ENCODE measurements around the gene RELN. TPM values are rescaled to one million over a fixed set of nuclear protein-coding genes. Genes with fewer than 3 reads are reported as not detected.
A peak's percentile ranks its signal among the peaks of the same experiment; 100 is the strongest.
"Not testable (repeated sequence)": the region's sequence is repeated elsewhere in the genome, so short reads cannot be mapped to it uniquely, and the experiment has no call there.

Gene RELN
- total and polyA plus RNA-seq, 2 donors (not counting 1 experiment from before 2014, with no cell fraction given), result 0.33 to 31.8 TPM

DNA sequence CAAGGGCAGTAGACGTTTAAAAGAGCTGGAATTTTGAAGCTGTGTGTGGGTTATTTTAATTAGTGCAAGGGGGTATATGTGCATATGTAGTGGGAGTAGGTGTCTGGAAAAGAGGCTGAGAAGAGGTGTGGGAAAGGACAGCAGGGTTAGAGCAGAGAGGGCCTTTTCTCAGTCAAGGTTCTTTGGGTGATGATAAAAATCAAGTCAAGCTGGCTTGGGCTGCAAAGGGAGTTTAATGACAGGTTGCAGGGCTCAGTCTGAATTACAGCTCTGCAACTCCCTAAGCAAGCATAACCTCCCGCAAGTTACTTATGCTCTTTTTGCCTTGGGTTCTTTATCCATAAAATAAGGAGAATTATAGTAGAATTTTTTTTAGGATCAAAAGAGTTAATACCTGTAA, 83.5 kb downstream of the RELN start:
- Histone ChIP-seq H3K4me3 (replicated peaks in 1 of 4; ENCODE audit: control extremely low read depth in 1 of 4, insufficient read depth in 1 of 4, low read depth in 3 of 4, low read length in 4 of 4) (no peak overlapping the region), H2AFZ (ENCODE audit: low read length) (no peak overlapping the region), H3K36me3 (ENCODE audit: control insufficient read depth, insufficient read depth, low read length) (no peaks in the 10 kb centered on the region), H3K9ac (ENCODE audit: insufficient read depth, low read length) (no peak overlapping the region), H3K27me3 (ENCODE audit: control insufficient read depth, insufficient read depth, low read length) (no peaks in the 10 kb centered on the region), H4K20me1 (ENCODE audit: control insufficient read depth, extremely low read depth, insufficient read depth, low read length) (no peaks in the 10 kb centered on the region), H3K9me3 (ENCODE audit: control insufficient read depth, insufficient read depth, low read depth, low read length) (no peaks in the 10 kb centered on the region), H3K79me2 (ENCODE audit: control insufficient read depth, insufficient read depth, low read length) (no peaks in the 10 kb centered on the region), H3K27ac (ENCODE audit: insufficient read depth, low read length) (no peak overlapping the region), H3K4me2 (ENCODE audit: extremely low read depth, insufficient read depth, low read length) (no peak overlapping the region), H3K4me1 (ENCODE audit: control insufficient read depth, extremely low read depth, insufficient read depth, low read length) (no peaks in the 10 kb centered on the region)
- TF ChIP-seq, protein P1, sequence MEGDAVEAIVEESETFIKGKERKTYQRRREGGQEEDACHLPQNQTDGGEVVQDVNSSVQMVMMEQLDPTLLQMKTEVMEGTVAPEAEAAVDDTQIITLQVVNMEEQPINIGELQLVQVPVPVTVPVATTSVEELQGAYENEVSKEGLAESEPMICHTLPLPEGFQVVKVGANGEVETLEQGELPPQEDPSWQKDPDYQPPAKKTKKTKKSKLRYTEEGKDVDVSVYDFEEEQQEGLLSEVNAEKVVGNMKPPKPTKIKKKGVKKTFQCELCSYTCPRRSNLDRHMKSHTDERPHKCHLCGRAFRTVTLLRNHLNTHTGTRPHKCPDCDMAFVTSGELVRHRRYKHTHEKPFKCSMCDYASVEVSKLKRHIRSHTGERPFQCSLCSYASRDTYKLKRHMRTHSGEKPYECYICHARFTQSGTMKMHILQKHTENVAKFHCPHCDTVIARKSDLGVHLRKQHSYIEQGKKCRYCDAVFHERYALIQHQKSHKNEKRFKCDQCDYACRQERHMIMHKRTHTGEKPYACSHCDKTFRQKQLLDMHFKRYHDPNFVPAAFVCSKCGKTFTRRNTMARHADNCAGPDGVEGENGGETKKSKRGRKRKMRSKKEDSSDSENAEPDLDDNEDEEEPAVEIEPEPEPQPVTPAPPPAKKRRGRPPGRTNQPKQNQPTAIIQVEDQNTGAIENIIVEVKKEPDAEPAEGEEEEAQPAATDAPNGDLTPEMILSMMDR (conservative IDR thresholded peaks at IDR 0.05 in 1 of 2, IDR thresholded peaks at IDR 0.05 in 1 of 2; ENCODE audit: low read depth in 1 of 2, low read length in 2 of 2), result no peak
- no peak for TF ChIP-seq EZH2 (IDR thresholded peaks at IDR 0.05; ENCODE audit: low read length, missing control alignments)
- no peak for DNase-seq (ENCODE audit: low read depth in 2 of 2)

DNA sequence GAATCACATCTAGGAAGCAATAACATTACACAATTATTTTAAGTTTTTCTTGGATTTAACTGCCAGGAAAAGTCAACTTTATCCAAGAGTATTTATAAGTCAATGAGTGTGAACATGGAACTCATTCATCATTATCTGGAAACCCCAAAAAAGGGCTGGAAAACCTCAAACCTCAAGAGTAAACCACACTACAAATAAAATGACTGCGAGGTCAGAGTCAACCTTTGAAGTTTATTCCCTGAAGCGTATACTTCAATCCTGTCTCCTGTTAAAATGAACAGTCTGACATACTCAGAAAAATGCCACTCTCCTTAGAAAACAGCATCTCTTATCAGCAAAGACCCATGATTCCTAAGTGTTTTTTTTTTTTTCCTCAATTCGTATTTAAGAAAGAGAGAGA, 86.5 kb downstream of the RELN start:
- peak in 1 of 2 donors; percentile 56 for DNase-seq (ENCODE audit: low read depth in 2 of 2)
- H3K36me3 ChIP-seq (ENCODE audit: control insufficient read depth, insufficient read depth, low read length), result no peaks in the 10 kb centered on the region
- H3K4me2 ChIP-seq (ENCODE audit: extremely low read depth, insufficient read depth, low read length), result no peak overlapping the region
- H3K27ac ChIP-seq (ENCODE audit: insufficient read depth, low read length), result no peak overlapping the region
- H3K27me3 ChIP-seq (ENCODE audit: control insufficient read depth, insufficient read depth, low read length), result no peaks in the 10 kb centered on the region
- no peaks in the 10 kb centered on the region for H4K20me1 ChIP-seq (ENCODE audit: control insufficient read depth, extremely low read depth, insufficient read depth, low read length)
- H3K4me1 ChIP-seq (ENCODE audit: control insufficient read depth, extremely low read depth, insufficient read depth, low read length), result no peaks in the 10 kb centered on the region
- H3K4me3 ChIP-seq (replicated peaks in 1 of 4; ENCODE audit: control extremely low read depth in 1 of 4, insufficient read depth in 1 of 4, low read depth in 3 of 4, low read length in 4 of 4), result no peak overlapping the region
- TF ChIP-seq, protein P1 (conservative IDR thresholded peaks at IDR 0.05 in 1 of 2, IDR thresholded peaks at IDR 0.05 in 1 of 2; ENCODE audit: low read depth in 1 of 2, low read length in 2 of 2), result no peak
- no peak for TF ChIP-seq EZH2 (IDR thresholded peaks at IDR 0.05; ENCODE audit: low read length, missing control alignments)
- no peak overlapping the region for H2AFZ ChIP-seq (ENCODE audit: low read length)
- no peaks in the 10 kb centered on the region for H3K9me3 ChIP-seq (ENCODE audit: control insufficient read depth, insufficient read depth, low read depth, low read length)
- no peak overlapping the region for H3K9ac ChIP-seq (ENCODE audit: insufficient read depth, low read length)
- no peaks in the 10 kb centered on the region for H3K79me2 ChIP-seq (ENCODE audit: control insufficient read depth, insufficient read depth, low read length)

- H3K9ac ChIP-seq (ENCODE audit: insufficient read depth, low read length); H3K79me2 ChIP-seq (ENCODE audit: control insufficient read depth, insufficient read depth, low read length); DNase-seq (ENCODE audit: low read depth in 2 of 2); H3K4me1 ChIP-seq (ENCODE audit: control insufficient read depth, extremely low read depth, insufficient read depth, low read length); H3K4me3 ChIP-seq (replicated peaks in 1 of 4; ENCODE audit: control extremely low read depth in 1 of 4, insufficient read depth in 1 of 4, low read depth in 3 of 4, low read length in 4 of 4); H3K36me3 ChIP-seq (ENCODE audit: control insufficient read depth, insufficient read depth, low read length); H3K27me3 ChIP-seq (ENCODE audit: control insufficient read depth, insufficient read depth, low read length); H2AFZ ChIP-seq (ENCODE audit: low read length); H3K4me2 ChIP-seq (ENCODE audit: extremely low read depth, insufficient read depth, low read length); H3K27ac ChIP-seq (ENCODE audit: insufficient read depth, low read length); H3K9me3 ChIP-seq (ENCODE audit: control insufficient read depth, insufficient read depth, low read depth, low read length); H4K20me1 ChIP-seq (ENCODE audit: control insufficient read depth, extremely low read depth, insufficient read depth, low read length): not testable (repeated sequence)
Measured at GRCh38 chr7:103896826-103897225, 92.6 kb downstream of the RELN start.

Data from fibroblast of lung (primary cell).